ENCODE results near the gene TTL.
"Not testable (repeated sequence)": the region's sequence is repeated elsewhere in the genome, so short reads cannot be mapped to it uniquely, and the experiment has no call there.

The TTL gene

GRCh38 chr2:112476434-112476833 lies 5.5 kb upstream of the TTL start:
- no peak for DNase-seq

DNA sequence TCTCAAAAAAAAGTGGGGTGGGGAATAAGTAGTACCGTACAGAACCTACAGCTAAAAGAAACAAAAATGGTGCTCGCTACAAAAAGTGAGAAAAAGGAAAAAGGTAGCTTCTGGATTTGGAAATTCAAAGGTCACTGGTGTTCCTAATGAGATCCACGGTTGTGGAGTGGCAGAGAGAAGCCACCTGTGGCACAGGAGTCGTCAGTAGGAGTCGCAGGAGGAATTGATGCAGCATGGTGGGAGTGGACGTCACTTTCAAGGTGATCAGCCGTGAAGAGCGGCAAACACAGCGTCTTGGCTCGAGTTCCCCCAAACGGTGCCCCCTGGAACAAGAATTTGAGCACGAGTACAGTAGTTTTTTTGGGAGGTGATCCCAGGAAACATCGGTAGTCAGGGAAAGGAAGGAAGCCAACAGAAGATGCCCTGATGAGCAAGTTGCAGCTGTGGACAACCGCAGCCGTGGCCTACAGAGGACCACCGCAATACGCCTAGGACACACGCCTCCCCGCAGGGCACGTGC lies 1.4 kb upstream of the TTL start:
- no peak for DNase-seq

DNA sequence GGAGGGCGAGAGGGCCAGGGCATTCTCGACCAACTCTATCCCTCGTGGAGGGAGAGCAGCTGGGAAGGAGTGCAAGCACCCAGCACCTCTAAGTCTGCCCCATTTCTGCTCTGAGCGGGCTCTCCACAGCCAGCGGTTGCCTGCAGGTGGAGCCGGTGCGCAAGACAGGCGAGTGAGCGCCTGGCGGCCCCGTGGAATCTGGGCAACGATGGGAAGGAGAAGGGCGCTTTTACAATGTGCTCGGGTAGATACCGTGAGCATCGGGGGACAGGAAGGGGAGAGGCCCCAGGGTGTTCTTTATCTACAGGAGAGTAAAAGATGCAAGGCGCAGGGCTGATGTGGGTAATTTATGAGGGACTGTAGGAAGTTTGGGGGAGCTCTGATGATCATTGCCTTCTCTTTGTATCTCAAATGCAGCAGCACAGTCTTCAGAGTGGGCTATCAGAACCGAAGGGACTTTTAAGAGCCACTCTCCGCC lies 867 bp upstream of the TTL start:
- no peak for DNase-seq

GRCh38 chr2:112482309-112483041 lies 519 bp downstream of the TTL start:
- DNase-seq: no peak

- no peak for DNase-seq
Measured at GRCh38 chr2:112483042-112483473, 1.1 kb downstream of the TTL start.

DNA sequence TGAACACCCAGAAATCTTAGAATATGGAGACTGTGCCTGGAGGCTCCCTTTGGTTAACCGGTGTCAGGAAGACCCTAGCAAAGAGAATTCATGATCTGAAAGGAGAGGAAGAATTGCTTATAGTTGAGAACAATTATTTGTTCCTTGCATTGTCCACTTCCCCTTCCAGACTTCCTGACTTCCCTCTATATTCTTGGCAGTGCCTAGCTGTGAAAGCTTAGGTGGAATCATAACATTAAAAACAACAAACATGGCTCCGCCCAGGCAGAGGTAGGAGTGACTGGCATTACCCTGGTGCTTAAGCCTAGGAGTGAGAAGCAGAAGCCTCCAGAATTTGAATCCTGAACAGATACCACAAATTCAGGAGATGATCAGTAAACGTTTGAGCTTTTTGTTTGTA lies 1.9 kb downstream of the TTL start:
- no peak for DNase-seq

DNA sequence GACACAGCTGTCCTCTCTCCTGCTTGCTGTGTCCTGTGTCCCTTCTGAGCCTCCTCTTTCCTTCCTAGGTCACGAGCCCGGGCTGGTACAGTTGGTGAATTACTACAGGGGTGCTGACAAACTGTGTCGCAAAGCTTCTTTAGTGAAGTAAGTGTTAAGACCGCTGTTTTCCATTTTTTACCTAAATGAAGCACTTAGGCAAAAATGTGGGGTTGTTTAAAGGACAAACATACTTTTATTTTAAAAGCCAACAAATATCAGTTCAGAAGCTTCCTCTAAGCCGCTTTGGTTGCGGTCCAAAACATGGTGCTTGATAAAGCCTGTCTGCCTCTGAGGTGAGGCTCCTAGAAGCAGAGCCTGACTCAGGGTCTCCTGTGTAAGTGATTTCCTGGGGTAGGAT lies 3.9 kb downstream of the TTL start:
- no peak for DNase-seq

GRCh38 chr2:112486895-112487294 lies 4.9 kb downstream of the TTL start:
- no peak for DNase-seq

DNA sequence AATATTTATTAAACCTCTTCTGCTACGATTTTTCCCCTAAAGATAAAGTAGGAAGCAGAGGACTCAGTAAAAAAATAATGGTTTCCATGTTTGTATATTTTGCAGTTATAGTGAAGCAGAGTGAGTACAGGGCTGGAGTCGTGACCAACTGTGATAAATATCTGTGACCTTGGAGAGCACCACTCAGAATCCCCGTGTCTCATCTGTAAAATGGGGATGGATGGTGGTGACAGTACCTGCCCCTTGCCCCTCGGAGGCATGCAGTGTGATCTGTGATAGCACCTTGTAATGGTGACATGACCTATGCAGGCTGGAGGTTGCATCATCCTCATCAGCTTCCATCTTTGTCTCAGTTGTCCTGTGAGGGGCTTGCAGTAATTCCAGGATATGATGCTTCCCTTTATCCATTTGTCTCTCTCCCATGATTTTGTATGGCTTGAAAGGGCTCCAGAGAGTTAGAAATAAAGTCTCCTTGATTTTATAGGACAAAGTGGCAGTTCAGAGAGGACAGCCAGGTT lies 5.5 kb downstream of the TTL start:
- no peak for DNase-seq

GRCh38 chr2:112488201-112488600 lies 6.2 kb downstream of the TTL start:
- DNase-seq: no peak

DNA sequence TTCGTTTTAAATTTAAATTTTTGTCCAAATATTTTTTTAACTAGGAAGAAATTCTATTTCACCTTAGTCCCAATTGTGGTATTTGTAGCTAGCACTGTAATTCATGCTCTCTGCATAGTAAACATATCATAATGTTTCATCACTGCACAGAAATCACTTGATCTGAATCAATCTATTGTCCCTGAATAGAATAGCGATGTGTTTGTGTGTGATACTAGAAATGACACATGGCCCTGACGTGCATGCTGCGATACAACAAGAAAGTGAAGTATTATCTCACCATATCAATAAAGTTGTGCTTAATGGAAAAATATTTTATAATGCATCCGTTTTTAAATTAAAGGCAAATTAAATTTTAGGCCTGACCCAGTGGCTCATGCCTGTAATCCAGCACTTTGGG lies 10.0 kb downstream of the TTL start:
- DNase-seq: no peak

DNA sequence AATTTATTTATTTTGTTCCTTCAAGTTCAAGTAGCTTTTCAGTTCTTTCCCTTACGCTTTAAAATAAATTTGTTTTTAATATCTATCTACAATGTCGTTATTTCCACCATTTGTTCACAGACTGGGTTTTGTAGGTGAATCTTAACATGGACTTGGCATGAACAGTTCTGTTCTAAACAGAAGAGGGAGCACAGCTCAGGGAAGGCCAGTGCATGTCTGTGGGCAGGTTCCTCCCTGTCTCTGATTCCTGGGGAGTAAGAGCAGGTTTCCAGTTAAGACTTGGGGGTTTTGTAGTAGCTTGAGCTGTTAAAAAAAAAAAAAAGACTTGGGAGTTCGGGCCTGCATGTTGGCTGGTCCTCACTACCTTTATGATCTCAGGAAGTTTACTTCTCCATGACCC lies 11.1 kb downstream of the TTL start:
- DNase-seq: no peak

- DNase-seq: no peak
Measured at GRCh38 chr2:112493858-112494648, 12.1 kb downstream of the TTL start.

DNA sequence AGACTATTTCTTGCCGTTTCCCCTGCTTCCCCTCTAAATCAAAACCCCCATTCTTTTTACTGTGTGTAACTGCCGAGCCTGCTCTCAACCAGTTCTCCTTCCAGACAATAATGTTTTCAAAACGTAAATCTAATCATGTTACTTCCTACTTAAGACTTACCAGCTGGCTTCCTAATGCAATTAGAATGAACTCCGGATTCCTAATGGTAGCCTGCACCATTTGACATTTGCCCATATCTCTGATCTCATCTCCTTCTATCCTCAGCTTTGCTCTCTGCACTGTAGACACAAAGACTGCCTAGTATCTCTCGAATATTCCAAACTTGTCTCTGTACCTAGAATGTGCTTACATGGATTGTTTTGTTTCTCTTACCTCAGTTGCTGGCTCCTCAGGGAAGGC lies 12.9 kb downstream of the TTL start:
- no peak for DNase-seq

DNA sequence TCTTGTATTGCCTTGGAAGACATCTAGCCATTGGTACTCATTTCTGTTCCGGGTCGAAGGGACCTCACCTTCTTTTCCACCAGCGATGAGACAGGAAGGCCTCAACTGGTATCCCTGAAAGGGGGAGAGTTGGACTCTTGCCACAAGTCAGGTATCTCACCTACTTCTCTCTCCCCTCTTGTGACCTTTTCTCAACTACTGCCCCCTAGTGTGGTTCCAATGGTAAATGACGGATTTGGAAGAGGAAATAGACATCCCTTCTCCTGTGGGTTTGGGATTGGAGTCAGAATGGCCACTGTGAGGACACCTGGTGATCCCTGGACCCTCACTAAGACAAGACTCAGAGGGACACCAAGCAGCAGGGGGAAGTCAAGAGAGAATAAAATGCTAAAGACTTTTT lies 13.9 kb downstream of the TTL start:
- DNase-seq: not testable (repeated sequence)

GRCh38 chr2:112500850-112501484 lies 19.0 kb downstream of the TTL start:
- DNase-seq: not testable (repeated sequence)

DNA sequence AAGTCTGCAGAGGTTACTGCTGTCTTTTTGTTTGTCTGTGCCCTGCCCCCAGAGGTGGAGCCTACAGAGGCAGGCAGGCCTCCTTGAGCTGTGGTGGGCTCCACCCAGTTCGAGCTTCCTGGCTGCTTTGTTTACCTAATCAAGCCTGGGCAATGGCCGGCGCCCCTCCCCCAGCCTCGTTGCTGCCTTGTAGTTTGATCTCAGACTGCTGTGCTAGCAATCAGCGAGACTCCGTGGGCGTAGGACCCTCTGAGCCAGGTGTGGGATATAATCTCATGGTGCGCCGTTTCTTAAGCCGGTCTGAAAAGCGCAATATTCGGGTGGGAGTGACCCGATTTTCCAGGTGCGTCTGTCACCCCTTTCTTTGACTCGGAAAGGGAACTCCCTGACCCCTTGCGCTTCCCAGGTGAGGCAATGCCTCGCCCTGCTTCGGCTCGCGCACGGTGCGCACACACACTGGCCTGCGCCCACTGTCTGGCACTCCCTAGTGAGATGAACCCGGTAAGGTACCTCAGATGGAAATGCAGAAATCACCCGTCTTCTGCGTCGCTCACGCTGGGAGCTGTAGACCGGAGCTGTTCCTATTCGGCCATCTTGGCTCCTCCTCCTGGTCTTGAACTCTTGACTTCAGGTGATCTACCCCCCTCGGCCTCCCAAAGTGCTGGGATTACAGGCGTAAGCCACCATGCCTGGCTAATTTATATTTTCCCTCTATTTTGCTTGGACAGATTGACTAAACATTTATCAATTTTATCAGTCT lies 27.5 kb downstream of the TTL start:
- not testable (repeated sequence) for DNase-seq

GRCh38 chr2:112516801-112517200 lies 34.8 kb downstream of the TTL start:
- DNase-seq: no peak

DNA sequence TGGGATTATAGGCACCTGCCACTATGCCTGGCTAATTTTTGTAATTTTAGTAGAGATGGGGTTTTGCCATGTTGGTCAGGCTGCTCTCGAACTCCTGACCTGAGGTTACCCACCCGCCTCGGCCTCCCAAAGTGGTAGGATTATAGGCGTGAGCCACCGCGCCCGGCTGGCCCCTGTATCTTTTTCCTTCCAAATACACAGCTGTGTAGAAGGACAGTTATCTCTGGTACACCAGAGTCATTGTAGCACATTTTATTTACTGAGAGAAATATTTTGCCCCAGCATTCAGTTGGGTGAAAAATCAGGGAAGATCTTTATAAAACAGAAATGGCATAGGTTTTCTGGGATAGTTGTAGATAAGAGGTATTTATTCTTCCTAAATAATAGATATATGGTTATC lies 36.9 kb downstream of the TTL start:
- DNase-seq: no peak

- no peak for DNase-seq
Measured at GRCh38 chr2:112519506-112519905, 37.5 kb downstream of the TTL start.

GRCh38 chr2:112520234-112520783 lies 38.4 kb downstream of the TTL start:
- DNase-seq: no peak

- no peak for DNase-seq
Measured at GRCh38 chr2:112523291-112523777, 41.4 kb downstream of the TTL start.

Data from NCI-H187 treated with DMSO at 0.1 percent for 48 hours (cell line).